GM19099 (cell line): ENCODE measurements around the gene NMUR1.

Source experiments
- POLR2A ChIP-seq: IDR thresholded peaks from 3 replicates; pipeline ENCODE4 v1.6.1; 2011; ENCODE audit warnings: low read depth; ENCODE audit not compliant: insufficient read length; ENCODE audit errors: extremely low read depth

The NMUR1 gene

DNA sequence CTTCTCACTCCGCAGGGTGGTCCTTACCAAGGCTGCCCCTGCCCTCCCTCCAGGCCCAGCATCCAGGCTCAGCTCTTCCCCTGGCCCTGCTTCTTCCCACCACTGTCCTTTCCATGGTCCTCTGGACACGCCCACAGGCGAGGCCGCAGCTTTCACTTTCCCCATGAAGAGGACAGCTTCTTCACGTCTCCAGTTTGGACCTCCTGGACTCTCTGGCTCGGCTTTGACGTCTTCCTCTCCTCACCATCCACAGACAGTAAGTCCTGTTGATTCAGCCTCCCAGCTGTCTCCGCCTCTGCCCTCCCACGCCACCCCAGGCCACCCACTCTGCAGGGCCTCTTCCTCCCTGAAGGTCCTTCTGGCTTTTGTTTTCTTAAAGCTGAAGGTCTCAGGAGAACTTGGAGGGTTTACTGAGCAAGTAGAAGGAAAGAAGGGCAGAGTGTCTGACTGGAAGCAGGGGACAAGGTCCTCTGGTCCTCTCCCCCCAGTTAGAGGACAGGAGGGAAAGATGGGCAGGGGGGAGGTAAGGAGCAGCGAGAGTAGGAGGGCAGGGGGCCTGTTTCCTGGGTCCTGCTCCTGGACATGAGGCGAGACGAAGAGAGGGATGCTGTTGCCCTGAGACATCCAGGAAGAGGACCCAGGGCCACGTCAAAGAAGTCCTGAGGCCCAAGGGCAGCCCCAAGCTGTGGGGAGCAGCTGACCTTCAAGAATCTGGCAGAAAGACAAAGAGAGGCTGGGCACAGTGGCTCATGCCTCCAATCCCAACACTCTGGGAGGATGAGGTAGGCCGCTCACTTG lies 24.7 kb upstream of the NMUR1 start:
- no peak for TF ChIP-seq POLR2A

GRCh38 chr2:231554327-231554726 lies 24.1 kb upstream of the NMUR1 start:
- TF ChIP-seq POLR2A = no peak

DNA sequence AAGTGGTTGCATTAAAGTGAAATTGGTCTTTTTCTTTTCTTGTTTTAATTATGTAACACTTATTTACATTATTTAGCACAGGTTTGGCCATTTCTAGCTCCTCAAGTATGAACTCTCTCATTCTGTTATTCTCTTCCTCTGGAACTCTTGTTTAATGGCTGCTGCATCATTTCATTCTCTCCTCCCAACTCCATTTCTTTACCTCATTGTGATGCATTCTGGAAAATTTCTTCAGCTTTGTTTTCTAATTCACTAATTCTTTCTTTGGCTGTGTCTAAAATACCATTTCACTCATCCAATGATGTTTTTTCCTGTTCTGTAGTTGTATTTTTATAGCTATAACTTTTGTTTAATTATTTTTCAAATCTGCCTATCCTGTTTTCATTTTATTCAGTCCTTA lies 22.5 kb upstream of the NMUR1 start:
- TF ChIP-seq POLR2A = no peak

- no peak for TF ChIP-seq POLR2A
Measured at GRCh38 chr2:231549446-231550239, 19.4 kb upstream of the NMUR1 start.

DNA sequence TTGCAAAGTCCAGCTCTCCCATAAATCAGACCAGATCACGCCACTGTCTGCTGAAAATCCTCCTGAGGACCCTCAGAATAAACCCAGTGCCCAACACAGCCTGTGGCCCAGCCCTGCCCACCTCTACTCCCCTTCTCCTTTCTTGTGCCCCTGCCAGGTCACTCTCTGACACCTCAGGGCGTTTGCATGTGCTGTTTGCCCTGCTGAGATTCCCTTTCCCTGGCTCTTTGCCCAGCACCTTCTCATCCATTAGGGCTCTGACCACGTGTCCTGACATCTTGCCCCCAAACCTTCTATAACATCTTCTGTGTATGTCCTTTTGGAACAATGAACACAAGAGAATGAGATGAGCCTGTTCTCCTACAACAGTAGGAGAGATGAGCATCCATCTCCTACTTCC lies 18.5 kb upstream of the NMUR1 start:
- TF ChIP-seq POLR2A = no peak

DNA sequence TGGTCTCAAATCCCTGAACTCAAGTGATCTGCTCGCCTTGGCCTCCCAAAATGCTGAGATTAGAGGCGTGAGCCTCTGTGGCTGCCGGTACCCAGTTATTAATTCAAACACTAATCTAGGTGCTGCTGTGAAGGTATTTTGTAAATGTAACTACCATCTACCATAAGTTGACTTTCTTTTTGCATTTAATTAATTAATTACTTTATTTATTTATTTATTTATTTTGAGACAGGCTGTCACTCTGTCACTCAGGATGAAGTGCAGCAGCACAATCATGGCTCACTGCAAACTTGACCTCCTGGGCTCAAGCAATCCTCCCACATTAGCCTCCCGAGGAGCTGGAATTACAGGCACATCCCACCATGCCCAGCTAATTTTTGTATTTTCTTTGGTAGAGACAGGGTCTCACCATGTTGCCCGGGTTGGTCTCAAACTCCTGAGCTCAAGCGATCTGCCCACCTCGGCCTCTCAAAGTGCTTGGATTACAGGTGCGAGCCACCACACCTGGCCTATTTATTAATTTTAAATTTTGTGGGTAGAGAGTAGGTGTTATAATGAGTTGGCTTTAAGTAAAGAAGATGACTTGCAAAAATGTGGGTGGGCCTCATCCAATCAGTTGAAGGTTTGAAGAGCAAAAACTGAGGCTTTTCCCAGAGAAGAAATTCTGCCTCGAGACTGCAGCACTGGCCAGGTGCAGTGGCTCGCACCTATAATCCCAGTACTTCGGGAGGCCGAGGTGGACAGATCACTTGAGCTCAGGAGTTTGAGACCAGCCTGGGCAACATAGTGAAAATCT lies 17.3 kb upstream of the NMUR1 start:
- TF ChIP-seq POLR2A = no peak

GRCh38 chr2:231546014-231546715 lies 15.9 kb upstream of the NMUR1 start:
- no peak for TF ChIP-seq POLR2A

GRCh38 chr2:231545105-231545902 lies 15.1 kb upstream of the NMUR1 start:
- TF ChIP-seq POLR2A = peak; percentile 66

DNA sequence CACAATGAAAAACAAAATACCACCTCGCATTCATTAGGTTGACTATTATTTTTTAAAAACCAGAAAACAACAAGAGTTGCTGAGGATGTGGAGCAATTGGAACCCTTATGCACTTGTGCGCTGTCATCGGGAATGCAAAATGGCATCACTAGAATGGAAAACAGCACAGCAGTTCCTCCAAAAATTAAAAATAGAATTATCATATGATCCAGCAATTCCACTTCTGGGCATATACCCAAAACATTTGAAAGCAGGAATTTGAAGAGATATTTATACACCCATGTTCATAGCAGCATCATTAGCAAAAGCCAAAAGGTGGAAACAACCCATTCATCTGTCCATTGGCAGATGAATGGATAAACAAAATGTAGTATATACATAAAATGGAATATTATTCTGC lies 11.9 kb upstream of the NMUR1 start:
- no peak for TF ChIP-seq POLR2A

DNA sequence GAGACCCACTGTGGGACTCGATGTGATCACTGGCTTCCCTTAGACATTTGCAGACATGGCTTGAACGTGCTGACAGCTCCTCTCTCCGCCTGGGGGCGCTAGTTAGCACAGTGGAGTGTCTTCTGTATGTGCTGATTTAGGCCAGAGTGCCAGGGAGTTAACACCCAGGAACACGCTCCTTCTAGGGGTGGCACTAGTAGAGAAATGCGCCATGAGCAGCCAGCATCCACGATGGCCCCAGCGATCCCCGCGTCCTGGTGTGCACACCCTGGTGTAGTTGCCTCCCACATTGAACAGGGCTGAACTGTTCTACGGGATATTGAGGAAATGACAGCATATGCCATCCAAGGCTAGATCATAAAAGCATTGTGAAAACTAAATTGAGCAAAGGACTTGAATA lies 11.4 kb upstream of the NMUR1 start:
- no peak for TF ChIP-seq POLR2A

DNA sequence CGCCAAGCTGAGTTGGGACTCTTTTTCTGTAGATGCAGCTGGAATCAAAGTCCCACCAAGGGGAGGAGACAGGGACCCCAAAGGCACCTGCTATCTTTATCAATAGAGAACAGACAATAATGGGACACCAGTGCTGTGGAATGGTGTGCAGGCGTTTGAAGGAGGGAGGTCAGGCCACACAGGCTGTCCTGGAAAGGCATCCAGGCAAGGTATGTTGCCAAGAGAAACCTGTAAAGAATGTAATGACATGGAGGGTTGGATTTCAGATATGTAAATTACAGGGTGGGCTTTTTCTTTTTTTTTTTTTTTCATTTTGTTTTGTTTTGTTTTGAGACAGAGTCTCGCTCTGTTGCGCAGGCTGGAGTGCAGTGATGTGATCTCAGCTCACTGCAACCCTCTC lies 9.7 kb upstream of the NMUR1 start:
- no peak for TF ChIP-seq POLR2A

- no peak for TF ChIP-seq POLR2A
Measured at GRCh38 chr2:231535961-231536360, 5.7 kb upstream of the NMUR1 start.

DNA sequence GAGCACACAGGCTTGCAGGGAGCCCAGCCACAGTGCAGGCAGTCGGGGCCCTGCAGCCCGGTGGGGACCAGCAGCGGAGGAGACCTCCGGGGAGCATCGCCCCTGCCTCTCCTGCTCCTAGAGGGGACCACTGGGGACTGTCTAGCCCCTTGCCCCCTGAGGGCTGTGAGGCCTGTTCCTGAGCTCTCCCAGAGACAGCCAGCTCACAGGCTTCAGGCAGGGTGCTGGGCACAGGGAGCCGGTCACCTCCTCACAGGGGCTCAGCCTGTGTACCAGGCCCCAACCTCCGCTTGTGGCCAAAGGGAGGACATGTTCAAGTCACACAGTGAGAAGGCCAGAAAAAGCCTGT lies 3.5 kb upstream of the NMUR1 start:
- no peak for TF ChIP-seq POLR2A

DNA sequence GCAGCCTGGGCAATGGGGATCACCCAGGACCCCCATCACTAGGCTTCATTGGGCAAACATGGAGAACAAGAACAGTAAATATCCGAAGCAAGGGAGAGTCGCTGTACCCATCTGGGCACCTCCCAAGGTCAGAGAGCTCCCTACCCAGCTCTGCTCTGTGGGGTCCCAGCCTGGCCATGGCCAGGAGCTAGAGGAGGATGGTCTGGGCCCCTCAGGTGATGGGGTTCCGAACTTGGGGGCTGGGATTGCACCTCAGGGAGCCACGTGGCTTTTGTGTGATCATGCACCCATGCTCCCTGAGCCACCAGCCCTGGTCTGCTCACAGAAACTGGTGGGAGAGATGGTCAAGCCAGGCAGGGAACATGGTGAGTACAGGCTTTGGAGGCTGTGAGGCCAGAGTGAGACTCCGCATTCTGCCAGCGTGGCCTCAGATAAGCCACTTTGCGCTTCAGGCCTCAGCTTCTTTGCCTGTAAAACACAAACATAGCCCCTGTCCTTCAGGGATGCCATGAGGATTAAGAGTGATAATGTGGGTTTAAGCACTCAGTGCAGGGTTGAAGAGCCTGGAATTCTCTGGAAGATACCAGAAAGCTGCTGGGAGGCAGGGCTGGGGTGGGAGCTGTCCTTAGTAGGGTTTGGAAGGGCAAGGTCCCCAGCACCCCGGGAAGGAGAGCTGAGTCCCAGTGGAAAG lies 3.0 kb upstream of the NMUR1 start:
- no peak for TF ChIP-seq POLR2A

GRCh38 chr2:231532756-231533035 lies 2.5 kb upstream of the NMUR1 start:
- no peak for TF ChIP-seq POLR2A
